GM21515 (cell line): ENCODE measurements around the gene ANKRD34B.

ENCODE experiments used
- ATAC-seq: cut with Tn5 transposase; IDR thresholded peaks from one replicate; pipeline ENCODE4 v1.9.1; 2021; ENCODE audit not compliant: unreplicated experiment

Gene ANKRD34B

GRCh38 chr5:80573062-80573461, 3.0 kb upstream of the ANKRD34B start:
- ATAC-seq = no peak

GRCh38 chr5:80569086-80569960, 757 bp downstream of the ANKRD34B start:
- ATAC-seq = no peak

GRCh38 chr5:80568251-80568650, 1.8 kb downstream of the ANKRD34B start:
- no peak for ATAC-seq

- no peak for ATAC-seq
These were observed 3.3 kb downstream of the ANKRD34B start for GRCh38 chr5:80566711-80567259.

- ATAC-seq = no peak
These were observed 4.8 kb downstream of the ANKRD34B start for GRCh38 chr5:80565330-80565729.

- no peak for ATAC-seq
These were observed 10.8 kb downstream of the ANKRD34B start for GRCh38 chr5:80559244-80559643.

GRCh38 chr5:80555099-80555498, 15.0 kb downstream of the ANKRD34B start:
- ATAC-seq = no peak

- no peak for ATAC-seq
These were observed 15.4 kb downstream of the ANKRD34B start for GRCh38 chr5:80554646-80555045.

- no peak for ATAC-seq
These were observed 28.7 kb downstream of the ANKRD34B start for GRCh38 chr5:80541392-80541791.

GRCh38 chr5:80540691-80541090, 29.4 kb downstream of the ANKRD34B start:
- ATAC-seq = no peak

- no peak for ATAC-seq
These were observed 53.3 kb downstream of the ANKRD34B start for GRCh38 chr5:80516826-80517225.

GRCh38 chr5:80509362-80509761, 60.7 kb downstream of the ANKRD34B start:
- no peak for ATAC-seq

GRCh38 chr5:80508844-80509243, 61.2 kb downstream of the ANKRD34B start:
- ATAC-seq = no peak

GRCh38 chr5:80507663-80508062, 62.4 kb downstream of the ANKRD34B start:
- no peak for ATAC-seq
